ENCODE data around the gene PPM1L. TPM values are rescaled to one million over a fixed set of nuclear protein-coding genes. Genes with fewer than 3 reads are reported as not detected.

PPM1L gene
- total and polyA plus RNA-seq, 2 of the 13 experiments (the other 11 are each of a cell fraction or from before 2014, with no cell fraction given) = 0.22 to 1.4 TPM

GRCh38 chr3:161083131-161083530 is 327.1 kb downstream of the PPM1L start:
- WGBS (ENCODE audit: low lambda C conversion rate) = 41% methylated on average over 1 of the region's 1 CpG

More at GRCh38 chr3:161083131-161083530, 327.1 kb downstream of the PPM1L start:
- H3K79me2 ChIP-seq (ENCODE audit: insufficient read depth, low read length) = no peaks in the 10 kb centered on the region
- no peak for FAIRE-seq
- H3K4me3 ChIP-seq (replicated peaks in 1 of 3; ENCODE audit: insufficient read depth in 1 of 3, low read depth in 2 of 3, low read length in 3 of 3) = no peak overlapping the region
- H3K9ac ChIP-seq (ENCODE audit: insufficient read depth, low read depth, low read length) = no peak overlapping the region
- no peaks in the 10 kb centered on the region for H3K9me3 ChIP-seq (ENCODE audit: low read length)
- DNase-seq (ENCODE audit: low spot score) = no peak
- no peak for ATAC-seq
- no peaks in the 10 kb centered on the region for H3K27me3 ChIP-seq (ENCODE audit: control insufficient read depth in 1 of 2, insufficient read depth in 2 of 2, low read length in 2 of 2)
- in situ Hi-C loops (cut with HindIII; ENCODE audit: extremely low pct_ligation_motif_present, low pct_unique_long_range_greater_than_20kb) = no loop called here
- intact Hi-C loops (cut with micrococcal nuclease; ENCODE audit: unreplicated experiment) = no loop called here
- H3K36me3 ChIP-seq (replicated peaks in 1 of 2; ENCODE audit: control insufficient read depth in 1 of 2, insufficient read depth in 2 of 2, low read length in 2 of 2) = no peaks in the 10 kb centered on the region
- no peaks in the 10 kb centered on the region for H4K20me1 ChIP-seq (ENCODE audit: insufficient read depth, low read length)
- no peak overlapping the region for H2AFZ ChIP-seq (ENCODE audit: low read length)
- no peak for TF ChIP-seq TERF1 (CRISPR knock-in tag; IDR thresholded peaks at IDR 0.05)
- TF ChIP-seq ARID2 (CRISPR knock-in tag; IDR thresholded peaks at IDR 0.05; ENCODE audit: borderline replicate concordance) = no peak
- no peak for TF ChIP-seq ZNF704 (CRISPR knock-in tag; IDR thresholded peaks at IDR 0.05; ENCODE audit: borderline replicate concordance)
- TF ChIP-seq CENPBD1 (CRISPR knock-in tag; IDR thresholded peaks at IDR 0.05; ENCODE audit: borderline replicate concordance, low read depth) = no peak
- TF ChIP-seq SP140L (CRISPR knock-in tag; IDR thresholded peaks at IDR 0.05; ENCODE audit: borderline replicate concordance) = no peak
- TF ChIP-seq AHR (CRISPR knock-in tag; IDR thresholded peaks at IDR 0.05) = no peak
- no peak for TF ChIP-seq ZKSCAN8 (CRISPR knock-in tag; IDR thresholded peaks at IDR 0.05; ENCODE audit: borderline replicate concordance)
- no peak for TF ChIP-seq PITX1 (CRISPR knock-in tag; IDR thresholded peaks at IDR 0.05)
- no peak for TF ChIP-seq ZBTB38 (CRISPR knock-in tag; IDR thresholded peaks at IDR 0.05)
- TF ChIP-seq ZNF607 (CRISPR knock-in tag; IDR thresholded peaks at IDR 0.05; ENCODE audit: borderline replicate concordance) = no peak
- no peak for TF ChIP-seq HNRNPUL1 (IDR thresholded peaks at IDR 0.05; ENCODE audit: low read depth, low read length)
- no peak for TF ChIP-seq NFE2 (CRISPR knock-in tag; IDR thresholded peaks at IDR 0.05)
- no peak overlapping the region for H3K4me2 ChIP-seq (ENCODE audit: low read depth, low read length)
- no TSS peak for BruUV-seq (replicated peaks)
- ChIA-PET POLR2A (interaction anchor here (0.6 kb wide), 1 partner anchor 139 kb away, joined by 4 read pairs; no protein-coding TSS in a partner anchor), CTCF (ENCODE audit: low intra/inter-chr PET ratio, low total read pairs) (no interaction called here)
- H3K27ac ChIP-seq (ENCODE audit: extremely low read length, insufficient read depth, low read length) = no peak overlapping the region
- no peaks in the 10 kb centered on the region for H3K4me1 ChIP-seq (ENCODE audit: insufficient read depth, low read length)

Data from HepG2 (cell line).